Choroid plexus epithelial cell (primary cell): Measurements from ENCODE around the gene KCNN4.

Experiments
- DNase-seq: peaks from one replicate; pipeline ENCODE4 v3.0.0-alpha.2; 2010; ENCODE audit warnings: low read depth
- H3K4me3 ChIP-seq: 2 replicates; pipeline ENCODE4 v1.5.1; 2011; ENCODE audit warnings: low read depth, mild to moderate bottlenecking, control low read depth, low read length, moderate library complexity
- CTCF ChIP-seq: conservative IDR thresholded peaks from 2 replicates; pipeline ENCODE4 v1.5.1; 2011; ENCODE audit warnings: low read depth, mild to moderate bottlenecking, control low read depth, inconsistent platforms, low read length, moderate library complexity

KCNN4 gene

GRCh38 chr19:43724896-43725295, 55.9 kb downstream of the KCNN4 start:
- DNase-seq = no peak
- no peak for TF ChIP-seq CTCF
- no peak overlapping the region for H3K4me3 ChIP-seq

GRCh38 chr19:43723588-43723987, 57.2 kb downstream of the KCNN4 start:
- peak; percentile 53 for TF ChIP-seq CTCF
- no peak for DNase-seq
- no peak overlapping the region for H3K4me3 ChIP-seq

GRCh38 chr19:43721469-43722048, 59.2 kb downstream of the KCNN4 start:
- no peak for TF ChIP-seq CTCF
- no peak for DNase-seq
- H3K4me3 ChIP-seq = no peak overlapping the region

- DNase-seq = no peak
- no peak overlapping the region for H3K4me3 ChIP-seq
- TF ChIP-seq CTCF = no peak
Measured at GRCh38 chr19:43720936-43721335, 59.8 kb downstream of the KCNN4 start.

- no peak for TF ChIP-seq CTCF
Measured at GRCh38 chr19:43719918-43720317, 60.9 kb downstream of the KCNN4 start.

GRCh38 chr19:43719378-43719868, 61.4 kb downstream of the KCNN4 start:
- H3K4me3 ChIP-seq = no peak overlapping the region
- DNase-seq = no peak
- no peak for TF ChIP-seq CTCF

More at GRCh38 chr19:43719918-43720317, 60.9 kb downstream of the KCNN4 start:
- no peak for DNase-seq
- H3K4me3 ChIP-seq = no peak overlapping the region

- H3K4me3 ChIP-seq = no peak overlapping the region
- TF ChIP-seq CTCF = no peak
- no peak for DNase-seq
Measured at GRCh38 chr19:43718627-43719377, 62.0 kb downstream of the KCNN4 start.
